ACHN (cell line): ENCODE data around the gene KHDC1L.
"Not testable (repeated sequence)": the region's sequence is repeated elsewhere in the genome, so short reads cannot be mapped to it uniquely, and the experiment has no call there.

Experiments
- DNase-seq: peaks from one replicate; pipeline ENCODE4 v3.0.0-alpha.2; 2015
- in situ Hi-C: cut with HindIII; loops from 2 replicates; pipeline ENCODE4 v1.10.0; 2017; ENCODE audit warnings: low sequenced_read_pairs, low pct_ligation_motif_present, low pct_unique_long_range_greater_than_20kb

Gene KHDC1L, protein sequence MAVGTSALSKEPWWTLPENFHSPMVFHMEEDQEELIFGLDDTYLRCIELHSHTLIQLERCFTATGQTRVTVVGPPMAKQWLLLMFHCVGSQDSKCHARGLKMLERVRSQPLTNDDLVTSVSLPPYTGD

DNA sequence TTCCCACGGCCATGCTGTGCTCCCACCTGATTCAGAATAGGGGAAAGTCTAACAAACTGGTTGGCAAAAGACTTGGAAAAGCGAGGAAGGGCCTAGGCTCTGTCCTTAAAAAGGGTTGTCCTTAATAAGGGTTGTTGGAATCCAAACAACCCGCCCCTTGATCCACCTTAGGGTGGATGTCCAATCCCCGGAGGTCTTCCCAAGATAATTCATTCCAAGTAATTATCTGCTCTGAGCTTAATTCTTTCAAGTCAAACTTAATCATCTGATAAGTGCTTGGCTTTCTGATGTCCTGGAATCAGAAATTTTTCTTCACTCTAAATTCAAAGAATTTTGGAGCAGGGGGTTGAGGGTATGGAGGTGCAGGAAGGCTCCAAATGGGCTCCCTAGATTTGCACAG, at the start of gene KHDC1L:
Gene KHDC1L, minus strand, starts transcription at position 101 of the 400 bp plus-strand sequence. Its CDS starts 88 bp downstream, at position 13.
- no peak for DNase-seq
- in situ Hi-C loops, result no loop called here

DNA sequence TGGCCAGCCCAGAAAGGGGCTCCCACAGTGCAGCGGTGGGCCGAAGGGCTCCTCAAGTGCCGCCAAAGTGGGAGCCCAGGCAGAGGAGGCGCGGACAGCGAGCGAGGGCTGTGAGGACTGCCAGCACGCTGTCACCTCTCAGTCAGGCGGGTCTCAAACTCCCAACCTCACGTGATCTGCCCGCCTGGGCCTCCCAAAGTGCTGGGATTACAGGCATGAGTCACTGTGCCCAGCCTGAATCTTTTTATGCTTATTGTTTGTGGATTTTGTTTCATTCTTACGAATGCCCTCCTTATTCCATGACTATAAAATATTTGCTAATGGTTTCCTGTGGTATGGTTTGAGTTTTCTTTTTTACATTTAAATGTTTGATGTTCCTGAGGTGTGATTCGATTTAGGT, 44.0 kb upstream of the KHDC1L start:
- DNase-seq, in situ Hi-C loops: not testable (repeated sequence)

DNA sequence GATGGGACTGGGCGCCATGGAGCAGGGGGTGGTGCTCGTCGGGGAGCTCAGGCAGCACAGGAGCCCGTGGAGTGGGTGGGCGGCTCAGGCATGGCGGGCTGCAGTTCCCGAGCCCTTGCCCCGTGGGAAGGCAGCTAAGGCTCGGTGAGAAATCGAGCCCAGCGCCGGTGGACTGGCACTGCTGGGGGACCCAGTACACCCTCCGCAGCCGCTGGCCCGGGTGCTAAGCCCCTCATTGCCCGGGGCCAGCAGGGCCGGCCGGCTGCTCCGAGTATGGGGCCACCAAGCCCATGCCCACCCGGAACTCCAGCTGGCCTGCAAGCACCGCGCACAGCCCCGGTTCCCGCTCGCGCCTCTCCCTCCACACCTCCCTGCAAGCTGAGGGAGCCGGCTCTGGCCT, 43.6 kb upstream of the KHDC1L start:
- in situ Hi-C loops, DNase-seq: not testable (repeated sequence)

DNA sequence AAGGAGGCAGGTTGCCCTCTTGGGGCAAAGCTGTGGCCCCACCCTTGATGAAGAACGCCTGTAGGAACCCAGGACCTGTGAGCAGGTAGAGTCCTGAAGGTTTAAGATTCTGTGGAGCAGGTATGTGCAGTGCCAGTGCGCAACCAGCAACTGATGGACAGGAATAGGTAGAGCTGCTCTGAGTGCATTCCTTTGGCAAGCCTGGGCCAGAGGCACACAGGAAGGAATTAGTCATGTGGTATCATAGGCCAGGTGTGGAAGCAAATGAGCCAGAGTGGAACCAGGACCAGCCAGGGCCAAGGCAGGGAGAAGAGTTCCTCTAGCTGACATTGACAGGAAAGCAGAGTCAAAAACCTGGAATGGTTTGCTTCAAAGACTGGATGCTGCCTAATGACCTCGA, 39.1 kb upstream of the KHDC1L start:
- in situ Hi-C loops, result no loop called here
- no peak for DNase-seq

DNA sequence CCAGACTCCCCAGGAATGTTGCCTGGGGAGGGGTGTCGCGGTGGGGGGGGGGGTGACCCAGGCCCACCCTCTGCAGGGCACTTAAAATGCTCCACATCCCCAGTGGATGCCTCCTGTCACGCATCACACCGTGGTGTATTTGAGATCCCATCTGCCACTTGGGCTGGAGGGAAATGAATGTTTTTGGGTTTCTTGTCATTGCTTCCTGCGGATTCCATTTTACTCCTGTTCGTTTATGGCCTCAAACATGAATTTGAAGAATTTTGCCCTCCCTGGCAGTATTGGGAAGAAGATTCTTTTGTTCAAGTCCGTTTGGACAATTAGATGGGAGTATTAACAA, 38.2 kb upstream of the KHDC1L start:
- DNase-seq, result no peak
- in situ Hi-C loops, result no loop called here

DNA sequence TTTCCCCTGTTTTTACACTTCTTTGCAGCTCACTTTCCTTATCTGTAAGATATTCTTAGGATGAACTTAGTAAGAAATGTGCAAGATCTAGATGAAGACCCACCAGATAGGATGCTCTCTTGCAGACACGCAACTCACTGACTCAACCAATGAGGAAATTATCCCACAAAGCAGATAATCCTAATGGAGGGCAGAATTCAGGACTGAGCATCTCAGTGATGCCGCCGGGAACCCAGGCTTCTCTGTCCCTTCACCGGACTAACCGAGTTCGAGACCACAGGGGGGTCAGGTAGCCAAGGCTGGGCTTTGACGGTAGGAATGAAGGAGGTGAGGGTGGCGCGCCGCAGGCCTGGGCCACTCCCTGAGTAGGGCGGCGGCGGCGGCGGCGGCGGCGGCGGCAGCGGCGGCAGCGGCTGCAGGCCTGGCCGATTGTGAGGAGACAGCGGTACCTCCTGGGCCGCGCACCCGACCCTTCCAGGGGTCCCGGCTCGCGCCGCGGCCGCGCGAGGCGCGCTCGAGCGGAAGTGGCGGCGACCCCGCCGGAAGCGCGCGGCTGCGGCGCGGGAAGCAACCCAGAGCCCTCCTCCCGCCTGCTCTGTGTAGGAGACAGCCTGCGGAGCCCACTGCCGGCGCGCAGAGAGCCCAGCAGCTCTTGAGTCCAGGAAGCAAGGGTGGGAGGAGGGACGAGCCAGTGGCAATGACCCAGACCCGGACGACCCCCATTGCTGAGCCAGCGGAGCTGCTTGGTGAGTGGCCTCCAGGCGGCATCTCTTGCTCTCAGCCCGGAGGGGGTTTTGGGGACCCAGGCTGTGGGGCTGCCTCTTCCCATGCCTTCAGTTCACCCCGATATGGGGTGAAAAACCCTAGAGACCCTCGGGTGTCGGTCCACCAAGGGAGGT, 37.6 kb upstream of the KHDC1L start, which contains the start of gene KHDC1:
Gene KHDC1, minus strand, starts transcription at position 526 of the 899 bp plus-strand sequence. CDS start 20,679 bp downstream, outside the sequence.
- DNase-seq, result peak; percentile 52
- in situ Hi-C loops, result no loop called here

DNA sequence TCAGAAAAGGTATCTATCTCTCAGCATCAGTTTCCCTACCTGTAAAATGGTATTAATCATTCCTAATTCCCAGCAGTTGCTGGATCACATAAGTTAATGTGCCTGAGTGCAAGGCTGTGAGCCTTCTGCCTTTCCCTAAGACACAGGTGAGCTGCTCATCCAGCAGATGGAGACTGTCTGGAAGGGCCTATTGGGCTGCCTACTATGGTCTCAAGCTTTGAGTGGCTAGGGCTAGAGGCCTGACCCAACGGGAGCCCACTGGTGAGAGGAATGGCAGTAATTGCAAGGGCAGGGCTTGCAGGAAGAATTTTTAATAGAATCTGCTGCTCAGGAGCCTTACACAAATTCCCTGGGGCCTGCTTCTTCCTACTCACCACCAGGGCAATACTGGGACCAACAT, 33.4 kb upstream of the KHDC1L start:
- in situ Hi-C loops, result no loop called here
- DNase-seq, result no peak

DNA sequence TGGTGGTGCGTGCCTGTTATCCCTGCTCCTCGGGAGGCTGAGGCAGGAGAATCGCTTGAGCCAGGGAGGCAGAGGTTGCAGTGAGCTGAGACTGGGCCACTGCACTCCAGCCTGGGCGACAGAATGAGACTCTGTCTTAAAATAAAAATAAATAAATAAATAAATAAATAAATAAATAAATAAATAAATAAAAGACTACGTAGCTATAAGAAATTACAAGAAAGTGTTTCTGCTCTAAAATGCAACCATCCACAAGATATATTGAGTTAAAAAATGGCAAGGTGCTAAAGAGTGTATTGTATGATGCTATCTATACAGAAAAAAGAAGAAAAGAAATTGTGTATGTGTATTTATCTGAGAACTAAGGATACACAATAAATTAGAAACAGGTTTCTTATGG, 29.0 kb upstream of the KHDC1L start:
- DNase-seq, in situ Hi-C loops: not testable (repeated sequence)

DNA sequence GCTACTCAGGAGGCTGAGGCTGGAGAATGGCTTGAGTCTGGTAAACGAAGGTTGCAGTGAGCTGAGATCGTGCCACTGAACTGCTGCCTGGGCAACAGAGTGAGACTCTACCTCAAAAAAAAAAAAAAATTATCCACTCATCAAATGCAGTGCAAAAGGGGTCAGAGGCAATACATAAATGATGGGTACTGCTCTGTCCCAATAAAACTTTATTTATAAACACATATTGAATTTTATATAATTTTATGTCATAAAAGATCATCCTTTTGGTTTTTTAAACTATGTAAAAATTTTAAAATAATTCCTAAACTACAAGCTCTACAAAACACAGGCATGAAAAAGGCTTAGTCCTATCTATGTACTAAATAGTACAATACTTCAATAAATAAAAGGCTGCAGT, 27.4 kb upstream of the KHDC1L start:
- in situ Hi-C loops, result no loop called here
- no peak for DNase-seq

DNA sequence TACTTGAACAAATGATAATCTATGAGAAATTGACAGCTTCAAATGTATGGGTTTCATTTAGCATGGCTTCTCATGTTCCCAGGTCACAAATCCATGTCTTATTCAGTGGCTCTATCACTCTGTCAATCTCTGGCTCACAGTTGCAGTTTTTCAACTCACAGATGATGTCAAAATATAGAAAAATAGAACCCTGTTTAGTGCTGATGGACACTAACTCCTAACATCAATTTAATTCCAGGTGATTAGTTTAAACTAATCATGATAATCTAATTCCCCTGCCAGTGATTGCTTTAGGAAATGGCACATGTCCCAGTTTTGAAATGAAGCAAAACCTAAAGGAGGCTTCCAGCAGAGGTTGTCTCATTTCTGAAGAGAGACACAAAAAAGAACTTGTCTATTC, 24.7 kb upstream of the KHDC1L start:
- in situ Hi-C loops, result no loop called here
- no peak for DNase-seq

DNA sequence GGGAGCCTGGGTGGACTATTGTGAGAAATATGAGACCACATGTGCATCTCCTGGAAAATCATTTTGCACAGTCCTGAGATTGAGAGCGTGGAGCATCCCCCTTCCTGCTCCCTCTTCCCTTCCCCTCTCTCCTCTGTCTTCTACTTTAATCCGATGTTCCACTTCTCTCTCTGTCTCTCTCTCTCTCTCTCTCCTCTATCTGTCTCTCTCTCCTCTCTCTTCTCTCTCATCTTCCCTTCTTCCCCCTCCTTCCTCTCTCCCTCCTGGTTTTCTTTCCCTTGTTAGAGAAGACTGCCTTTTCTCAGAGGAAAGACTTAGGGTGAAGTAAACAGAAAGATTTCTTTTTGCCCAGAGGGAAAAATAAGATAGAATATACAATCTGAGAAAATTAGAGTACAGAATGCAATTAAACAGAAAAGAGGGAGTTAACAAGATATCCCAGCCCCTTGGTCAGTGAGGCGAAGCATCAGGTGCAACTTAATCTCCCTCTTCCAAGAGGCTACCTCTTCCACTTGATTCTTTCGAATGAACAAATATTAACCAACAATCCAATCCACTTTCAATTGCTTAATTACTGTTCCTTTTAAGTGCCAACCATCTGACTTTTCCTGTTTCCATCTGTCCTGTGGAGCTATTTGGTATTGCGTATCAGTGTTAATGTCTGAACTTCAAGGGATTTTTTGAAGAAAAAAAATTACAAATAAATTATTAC, 23.1 kb upstream of the KHDC1L start:
- in situ Hi-C loops, result no loop called here
- DNase-seq, result no peak

DNA sequence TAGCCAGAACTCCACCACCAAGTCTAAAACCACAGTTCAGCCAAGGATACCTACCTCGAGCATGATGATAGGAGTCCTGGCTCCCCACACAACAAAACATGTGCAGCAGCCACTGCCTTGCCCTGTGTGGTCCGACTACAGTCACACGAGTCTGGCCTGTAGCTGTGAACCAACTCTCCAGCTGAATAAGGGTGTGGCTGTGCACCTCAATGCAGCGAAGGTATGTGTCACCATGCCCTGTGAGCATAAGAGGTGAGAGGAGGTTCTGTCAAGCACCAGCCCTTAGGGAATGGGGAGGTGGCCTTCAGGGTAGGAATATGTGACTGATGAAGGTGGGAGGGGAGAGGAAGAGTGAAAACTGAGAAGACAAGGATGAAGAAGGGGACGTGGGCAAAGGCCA, 16.7 kb upstream of the KHDC1L start:
- in situ Hi-C loops, result no loop called here
- no peak for DNase-seq

DNA sequence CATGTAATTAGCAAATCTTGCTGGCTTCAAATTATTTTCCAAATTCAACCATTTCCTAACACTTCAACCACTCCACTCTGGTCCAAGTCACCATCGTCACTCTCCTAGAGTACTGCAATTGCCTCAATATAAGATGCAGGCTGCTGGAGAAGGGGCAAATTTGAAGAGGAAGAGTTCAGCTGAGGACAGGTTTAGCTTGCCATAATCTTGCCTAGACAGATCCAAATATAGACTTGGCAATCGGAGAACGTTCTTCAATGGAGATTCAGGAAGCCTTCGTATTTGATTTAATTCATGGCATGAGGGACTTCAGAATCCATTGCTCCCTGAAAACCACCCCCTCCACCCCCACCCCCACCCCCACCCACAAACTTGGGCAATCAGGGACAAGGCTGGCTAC, 15.4 kb upstream of the KHDC1L start:
- in situ Hi-C loops, result no loop called here
- DNase-seq, result no peak

DNA sequence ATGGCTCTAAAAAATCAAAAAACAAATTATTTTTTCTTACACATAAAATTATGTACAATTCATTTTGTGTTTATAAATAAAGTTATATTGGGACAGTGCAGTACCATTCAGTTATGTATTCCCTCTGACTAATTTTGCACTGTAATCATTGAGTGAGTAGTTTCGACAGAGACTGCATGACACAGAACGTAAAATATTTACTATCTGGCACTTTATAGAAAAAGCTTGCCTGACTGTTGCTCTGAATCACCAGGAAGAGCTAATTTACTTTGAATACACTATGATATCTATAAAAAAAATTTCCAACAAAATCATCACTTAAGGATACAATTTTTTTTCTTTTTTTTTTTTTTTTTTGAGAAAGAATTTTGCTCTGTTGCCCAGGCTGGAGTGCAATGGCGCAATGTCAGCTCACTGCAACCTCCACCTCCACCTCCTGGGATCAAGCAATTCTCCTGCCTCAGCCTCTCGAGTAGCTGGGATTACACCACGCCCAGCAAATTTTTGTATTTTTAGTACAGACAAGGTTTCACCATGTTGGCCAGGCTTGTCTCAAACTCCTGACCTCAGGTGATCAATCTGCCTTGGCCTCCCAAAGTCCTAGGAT, 11.0 kb upstream of the KHDC1L start:
- in situ Hi-C loops, result no loop called here
- DNase-seq, result peak; percentile 10

DNA sequence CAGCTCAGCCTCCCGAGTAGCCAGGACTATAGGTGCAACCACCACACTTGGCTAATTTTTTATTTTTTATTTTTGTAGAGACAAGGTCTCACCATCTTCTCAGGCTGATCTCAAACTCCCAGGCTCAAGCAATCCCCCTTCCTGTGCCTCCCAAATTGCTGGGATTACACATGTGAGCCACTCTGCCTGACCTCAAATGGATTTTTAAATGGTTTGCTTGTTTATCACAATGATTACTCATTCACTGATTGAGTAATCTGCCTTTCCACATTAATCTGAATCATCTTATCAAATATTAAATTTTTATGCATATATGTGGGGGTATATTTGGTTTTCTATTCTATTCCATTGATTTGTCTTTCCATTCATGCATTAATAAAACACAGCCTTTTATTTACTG, 9.4 kb upstream of the KHDC1L start:
- DNase-seq, result no peak
- in situ Hi-C loops, result no loop called here

DNA sequence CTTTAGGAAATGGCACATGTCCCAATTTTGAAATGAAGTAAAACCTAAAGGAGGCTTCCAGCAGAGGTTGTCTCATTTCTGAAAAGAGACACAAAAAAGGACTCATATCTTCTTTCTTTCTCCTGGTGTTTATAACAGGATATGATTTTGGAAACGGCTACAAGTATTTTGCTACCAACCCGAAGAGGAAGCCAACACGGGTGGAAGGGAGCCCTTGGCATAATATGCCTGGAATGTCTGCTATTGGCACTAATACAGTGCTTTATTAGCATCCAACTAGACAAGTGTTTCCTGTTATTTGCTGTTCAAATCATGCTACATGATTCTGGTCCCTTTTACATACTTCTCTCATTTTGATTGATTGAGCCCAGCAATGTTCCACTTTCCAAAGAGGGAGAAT, 8.7 kb upstream of the KHDC1L start:
- in situ Hi-C loops, result not testable (repeated sequence)

DNA sequence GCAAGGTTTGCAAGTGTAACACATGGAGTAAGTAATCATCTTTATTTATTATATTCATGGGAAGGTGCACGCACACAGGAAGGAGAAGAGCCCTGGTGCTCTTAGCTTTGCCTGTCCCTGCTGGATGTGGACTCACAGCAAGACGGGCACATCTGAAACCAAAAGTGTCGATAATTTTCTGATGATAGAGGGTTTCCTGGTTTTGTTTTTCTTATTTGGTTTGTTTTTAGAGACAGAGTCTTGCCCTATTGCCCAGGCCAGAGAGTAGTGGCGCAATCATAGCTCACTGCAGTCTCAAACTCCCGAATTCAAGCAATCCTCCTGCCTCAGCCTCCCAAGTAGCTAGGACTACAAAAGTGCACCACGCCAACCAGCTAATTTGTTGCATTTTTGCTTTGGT, 7.8 kb upstream of the KHDC1L start:
- in situ Hi-C loops, result no loop called here
- DNase-seq, result no peak

More for the DNA sequence above, 8.7 kb upstream of the KHDC1L start:
- DNase-seq, result not testable (repeated sequence)

DNA sequence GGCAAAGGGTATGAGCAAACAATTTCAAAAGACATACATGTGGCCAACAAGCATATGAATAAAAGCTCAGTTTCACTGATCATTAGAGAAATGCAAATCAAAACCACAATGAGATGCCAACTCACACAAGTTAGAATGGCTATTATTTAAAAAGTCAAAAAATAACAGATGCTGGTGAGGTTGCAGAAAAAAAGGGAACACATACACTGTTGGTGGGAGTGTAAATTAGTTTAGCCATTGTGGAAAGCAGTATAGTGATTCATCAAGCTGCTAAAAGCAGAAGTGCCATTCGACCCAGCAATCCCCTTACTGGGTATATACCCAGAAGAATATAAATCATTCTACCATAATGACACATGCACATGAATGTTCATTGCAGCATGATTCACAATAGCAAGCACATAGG, 6.7 kb upstream of the KHDC1L start:
- in situ Hi-C loops, result no loop called here

DNA sequence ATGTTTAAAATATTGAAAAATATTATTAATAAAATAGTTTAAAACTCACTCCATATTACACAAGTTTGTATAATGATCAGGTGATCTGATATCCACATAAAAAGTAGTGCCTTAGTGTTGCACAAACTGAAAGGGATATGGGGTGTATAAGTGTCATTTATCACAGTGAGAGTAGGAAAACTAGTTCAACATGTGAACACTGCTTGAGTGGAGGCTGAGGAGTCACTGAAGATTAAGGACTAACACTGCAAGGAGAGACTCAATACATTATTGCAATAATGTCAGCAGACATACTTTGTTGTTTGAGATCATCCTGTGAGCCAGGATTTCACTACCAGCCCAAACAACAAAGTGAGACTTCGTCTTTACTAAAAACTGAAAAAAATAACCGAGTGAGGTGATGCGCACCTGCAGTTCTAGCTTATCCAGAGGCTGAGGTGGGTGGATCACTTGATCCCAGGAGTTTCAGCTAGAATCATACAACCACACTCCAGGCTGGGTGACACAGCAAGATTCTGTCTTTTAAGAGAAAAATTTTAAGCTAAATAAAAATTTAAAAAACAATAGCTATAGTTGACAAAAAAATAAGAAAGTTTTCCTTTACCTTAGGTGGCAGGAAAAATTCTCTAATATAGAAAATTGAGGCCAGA, 2.4 kb upstream of the KHDC1L start:
- DNase-seq, result no peak
- in situ Hi-C loops, result no loop called here

More for the DNA sequence above, 6.7 kb upstream of the KHDC1L start:
- no peak for DNase-seq
